Cardiac muscle cell (in vitro differentiated cells and primary cell): ENCODE results near the gene ACTRT2. TPM values are rescaled to one million over a fixed set of nuclear protein-coding genes. Genes with fewer than 3 reads are reported as not detected.

ENCODE experiments used
- DNase-seq, 2 donors: peaks; one replicate each; pipeline versions ENCODE4 v3.0.0 to v3.0.0-alpha.2; 2010 to 2017; ENCODE audit warnings: low read depth in 1 of 2, low spot score in 1 of 2
- H3K27ac ChIP-seq: fragments of 200-600 bp; sonication (generic); 2 replicates; pipeline ENCODE4 v1.5.1; 2016
- H3K27me3 ChIP-seq: fragments of 200-600 bp; sonication (generic); 2 replicates; pipeline ENCODE4 v1.6.0; 2016; ENCODE audit warnings: control low read depth
- H3K36me3 ChIP-seq: fragments of 200-600 bp; sonication (generic); 2 replicates; pipeline ENCODE4 v1.5.1; 2016; ENCODE audit warnings: control low read depth
- H3K4me1 ChIP-seq: fragments of 200-600 bp; sonication (generic); 2 replicates; pipeline ENCODE4 v1.8.1; 2017; ENCODE audit warnings: low read depth, mild to moderate bottlenecking, mixed run types
- H3K4me3 ChIP-seq: fragments of 200-600 bp; sonication (generic); 2 replicates; pipeline ENCODE4 v1.5.1; 2016; ENCODE audit warnings: mild to moderate bottlenecking
- H3K9me3 ChIP-seq: fragments of 200-600 bp; sonication (generic); 2 replicates; pipeline ENCODE4 v1.5.1; 2017; ENCODE audit warnings: low read depth, mild to moderate bottlenecking, control low read depth
- polyA plus RNA-seq: library from polyadenylated mRNA; unstranded; fragments of >200 nt; fragmentation: Nextera tagmentation; extraction: Ambion mirVana; gene quantifications from 2 replicates; pipeline ENCODE4 v1.2.1, GENCODE V29; 2016
- total RNA-seq: library from RNA; depleted of rRNA; stranded (reverse); fragments of >200 nt; gene quantifications from 2 replicates; pipeline ENCODE4 v1.2.3, GENCODE V29; 2016
- TF ChIP-seq, protein P1 (sequence below): IDR thresholded peaks from 2 replicates; pipeline ENCODE4 v1.5.1; 2012; ENCODE audit warnings: low read depth, mild to moderate bottlenecking, low read length

Gene ACTRT2
- total and polyA plus RNA-seq, 2 experiments from 2014 or later, result not detected

DNA sequence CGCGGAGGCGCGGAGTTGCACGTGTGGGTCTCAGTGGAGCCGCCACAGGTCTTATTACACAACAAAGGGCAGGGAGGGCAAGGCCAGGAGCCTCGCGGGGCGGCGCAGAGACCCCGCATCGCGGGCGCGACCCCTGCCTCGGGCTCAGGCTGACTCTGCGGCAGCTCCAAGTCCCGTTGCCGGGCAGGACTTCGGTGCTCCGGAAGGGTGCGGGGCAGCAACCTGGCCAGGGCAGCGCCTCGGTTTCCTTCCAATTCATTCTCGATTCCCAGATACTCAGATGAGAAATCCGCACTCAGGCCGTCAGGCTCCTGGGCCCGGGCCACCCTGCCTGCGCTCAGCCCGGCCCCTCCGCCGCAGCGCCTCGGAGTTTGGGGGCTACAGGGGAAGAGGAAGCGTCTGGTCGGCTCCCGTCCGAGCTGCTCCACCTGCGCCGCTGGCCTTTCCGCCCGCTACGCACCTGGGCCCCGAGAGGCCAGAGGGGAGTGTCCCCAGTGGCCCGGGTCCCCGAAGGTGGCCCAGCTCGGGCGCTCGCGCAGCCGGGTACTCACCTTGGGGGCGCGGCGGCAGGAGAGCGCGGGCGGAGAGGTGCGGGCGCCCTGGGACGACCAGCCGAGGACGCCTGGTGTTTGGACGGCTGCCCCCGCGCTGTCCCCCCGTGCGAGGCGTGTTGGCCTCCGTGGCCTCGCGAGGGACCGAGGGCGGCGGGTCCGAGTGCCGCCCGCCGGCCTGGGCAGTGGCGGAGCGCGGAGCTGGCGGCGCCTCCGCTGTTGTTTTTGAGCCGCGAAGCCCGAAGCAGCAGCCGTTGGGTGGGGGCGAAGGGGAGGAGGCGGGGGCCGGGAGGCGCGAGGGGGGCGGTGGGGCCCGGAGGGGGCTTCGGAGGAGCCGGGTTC, 46.6 kb downstream of the ACTRT2 start:
- DNase-seq, result peak in 1 of 2 donors; percentile 30
- Histone ChIP-seq H3K4me3 (peak overlapping the region; percentile 80), H3K27ac (peak overlapping the region; percentile 56), H3K36me3 (no peaks in the 10 kb centered on the region), H3K9me3 (no peaks in the 10 kb centered on the region), H3K4me1 (peaks cover 49% of the 10 kb centered on the region), H3K27me3 (peaks cover 80% of the 10 kb centered on the region)
- TF ChIP-seq, protein P1, sequence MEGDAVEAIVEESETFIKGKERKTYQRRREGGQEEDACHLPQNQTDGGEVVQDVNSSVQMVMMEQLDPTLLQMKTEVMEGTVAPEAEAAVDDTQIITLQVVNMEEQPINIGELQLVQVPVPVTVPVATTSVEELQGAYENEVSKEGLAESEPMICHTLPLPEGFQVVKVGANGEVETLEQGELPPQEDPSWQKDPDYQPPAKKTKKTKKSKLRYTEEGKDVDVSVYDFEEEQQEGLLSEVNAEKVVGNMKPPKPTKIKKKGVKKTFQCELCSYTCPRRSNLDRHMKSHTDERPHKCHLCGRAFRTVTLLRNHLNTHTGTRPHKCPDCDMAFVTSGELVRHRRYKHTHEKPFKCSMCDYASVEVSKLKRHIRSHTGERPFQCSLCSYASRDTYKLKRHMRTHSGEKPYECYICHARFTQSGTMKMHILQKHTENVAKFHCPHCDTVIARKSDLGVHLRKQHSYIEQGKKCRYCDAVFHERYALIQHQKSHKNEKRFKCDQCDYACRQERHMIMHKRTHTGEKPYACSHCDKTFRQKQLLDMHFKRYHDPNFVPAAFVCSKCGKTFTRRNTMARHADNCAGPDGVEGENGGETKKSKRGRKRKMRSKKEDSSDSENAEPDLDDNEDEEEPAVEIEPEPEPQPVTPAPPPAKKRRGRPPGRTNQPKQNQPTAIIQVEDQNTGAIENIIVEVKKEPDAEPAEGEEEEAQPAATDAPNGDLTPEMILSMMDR, result no peak

DNA sequence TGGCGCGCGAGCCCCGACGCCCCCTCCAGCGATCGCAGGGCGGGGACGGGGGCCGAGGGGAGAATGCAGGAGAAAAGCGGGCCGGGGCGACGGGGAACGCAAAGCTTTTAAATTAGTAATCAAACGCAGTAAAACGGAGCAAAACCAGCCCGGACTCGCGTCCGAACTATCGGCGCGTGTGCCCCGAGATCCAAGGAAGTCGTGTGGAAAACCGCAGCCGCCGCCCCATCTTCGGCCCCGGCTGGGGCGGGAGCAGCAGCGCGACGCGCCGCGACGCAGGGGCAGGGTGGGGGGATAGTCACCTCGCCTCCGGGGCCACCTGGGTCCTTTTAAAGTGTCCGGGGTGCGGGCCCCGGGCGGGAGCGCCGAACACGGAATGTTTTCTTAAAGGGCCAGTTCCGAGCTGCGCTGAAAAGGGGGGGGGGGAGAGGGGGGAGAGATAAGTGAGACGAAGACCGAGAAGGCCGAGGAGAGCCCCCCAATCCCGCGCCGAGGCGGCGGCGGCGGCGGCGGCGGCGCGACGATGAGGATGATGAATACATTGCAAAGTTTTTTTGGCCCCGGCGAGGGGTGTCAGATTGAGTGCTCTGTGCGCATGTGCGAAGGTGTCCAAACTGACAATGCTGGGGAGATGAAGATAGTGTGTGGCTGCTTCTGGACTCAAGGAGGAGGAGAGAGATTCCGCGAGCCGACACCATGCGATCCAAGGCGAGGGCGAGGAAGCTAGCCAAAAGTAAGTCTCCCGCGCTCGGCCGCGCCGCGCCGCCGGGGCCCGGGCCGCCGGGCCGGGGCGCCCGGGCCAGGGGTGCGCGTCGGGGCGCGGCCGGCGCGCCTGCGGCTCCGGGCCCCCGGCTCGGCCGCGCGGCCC, 47.5 kb downstream of the ACTRT2 start, which contains the start of gene PRDM16:
TSS of gene PRDM16 (plus strand) at position 640 of the 868 bp plus-strand sequence. CDS start at position 697, 57 bp downstream.
- no peaks in the 10 kb centered on the region for H3K36me3 ChIP-seq
- H3K9me3 ChIP-seq, result no peaks in the 10 kb centered on the region
- H3K27ac ChIP-seq, result peak within 1 kb of the TSS; percentile 58
- peaks cover 49% of the 10 kb centered on the region for H3K4me1 ChIP-seq
- TF ChIP-seq, protein P1, result no peak
- H3K27me3 ChIP-seq, result peaks cover 80% of the 10 kb centered on the region
- DNase-seq, result peak; percentile 41 to 84
- H3K4me3 ChIP-seq, result peak within 1 kb of the TSS; percentile 82

DNA sequence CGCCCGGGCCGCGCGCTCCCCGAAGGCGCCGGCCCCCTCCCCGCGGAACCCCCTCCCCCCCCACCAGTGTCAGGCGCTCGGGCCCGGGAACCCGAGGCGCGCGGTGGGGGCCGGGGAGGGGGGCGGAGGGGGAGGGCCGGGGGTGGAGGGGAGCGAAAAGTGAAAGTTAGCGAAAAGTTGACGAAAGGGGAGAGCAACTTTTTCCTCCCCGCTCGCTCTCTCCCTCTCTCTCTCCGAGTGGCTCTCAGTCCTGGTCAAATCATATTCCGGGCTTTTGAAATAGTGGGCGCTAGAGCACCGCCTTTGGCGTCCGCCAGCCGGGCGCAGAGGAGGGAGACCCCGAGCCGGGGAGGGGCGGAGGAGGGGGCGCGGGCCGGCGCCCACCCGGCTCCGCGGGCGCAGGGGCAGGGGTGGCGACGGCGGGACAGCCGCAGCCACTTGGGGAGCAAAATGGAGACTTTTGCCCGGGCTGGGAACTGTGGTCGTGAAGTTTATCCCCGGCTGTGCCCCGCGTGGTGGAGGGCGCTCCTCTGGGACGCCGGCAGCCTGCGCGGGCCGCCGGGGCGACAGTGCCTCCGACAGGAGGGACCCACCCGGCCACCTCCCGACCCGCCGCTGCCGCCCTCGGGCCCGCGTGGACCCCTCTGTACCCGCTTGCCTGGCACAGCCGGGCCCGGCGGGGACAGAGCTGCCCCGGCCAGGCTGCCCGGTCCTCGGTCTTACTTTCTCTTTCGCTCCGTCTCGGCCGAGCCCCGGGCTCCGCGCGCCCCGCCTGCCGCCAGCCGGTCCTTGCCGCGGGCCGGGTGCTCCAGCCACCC, 48.4 kb downstream of the ACTRT2 start:
- DNase-seq, result peak; percentile 65 to 88
- Histone ChIP-seq H3K9me3 (no peaks in the 10 kb centered on the region), H3K4me1 (peaks cover 49% of the 10 kb centered on the region), H3K27me3 (peaks cover 80% of the 10 kb centered on the region), H3K4me3 (peak overlapping the region; percentile 82), H3K36me3 (no peaks in the 10 kb centered on the region), H3K27ac (peak overlapping the region; percentile 58)
- TF ChIP-seq, protein P1, result peak; percentile 40

DNA sequence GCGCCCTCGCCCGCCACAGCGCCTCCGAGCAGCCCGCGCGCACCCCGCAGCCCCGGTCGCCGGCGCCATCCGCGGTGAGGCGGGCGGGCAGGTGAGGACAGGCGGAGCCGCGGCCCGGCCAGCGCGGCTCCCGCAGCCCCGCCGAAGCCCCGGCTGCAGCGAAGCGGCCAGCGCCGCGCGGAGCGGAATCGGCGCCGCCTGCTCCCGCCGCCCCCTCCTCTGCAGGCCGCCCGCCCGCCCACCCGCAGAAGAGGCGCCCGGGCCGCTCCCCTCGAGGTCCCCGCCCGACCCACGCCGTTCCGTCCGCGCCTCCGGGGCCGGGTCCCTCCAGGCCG, 49.0 kb downstream of the ACTRT2 start:
- peak overlapping the region; percentile 58 for H3K27ac ChIP-seq
- H3K4me1 ChIP-seq, result peaks cover 54% of the 10 kb centered on the region
- H3K4me3 ChIP-seq, result peak overlapping the region; percentile 82
- H3K36me3 ChIP-seq, result no peaks in the 10 kb centered on the region
- DNase-seq, result no peak
- peaks cover 80% of the 10 kb centered on the region for H3K27me3 ChIP-seq
- TF ChIP-seq, protein P1, result no peak
- H3K9me3 ChIP-seq, result no peaks in the 10 kb centered on the region
